Fibroblast of peridontal ligament (primary cell): ENCODE measurements around the gene RAG1.
"Not testable (repeated sequence)": the region's sequence is repeated elsewhere in the genome, so short reads cannot be mapped to it uniquely, and the experiment has no call there.

Experiments
- DNase-seq: peaks from one replicate; pipeline ENCODE4 v3.0.0-alpha.2; 2010; ENCODE audit errors: extremely low read depth

The RAG1 gene

GRCh38 chr11:36567694-36568093, at the start of gene RAG1:
Gene RAG1, plus strand, starts transcription at chr11:36568007. Its CDS starts 5,298 bp downstream, at chr11:36573305.
- DNase-seq: no peak

- no peak for DNase-seq
Measured at GRCh38 chr11:36530840-36531239, 37.0 kb upstream of the RAG1 start.

GRCh38 chr11:36532941-36533601, 34.7 kb upstream of the RAG1 start:
- no peak for DNase-seq

GRCh38 chr11:36534276-36534840, 33.4 kb upstream of the RAG1 start:
- DNase-seq: no peak

- DNase-seq: peak; percentile 27
Measured at GRCh38 chr11:36540998-36541397, 26.8 kb upstream of the RAG1 start.

- DNase-seq: no peak
Measured at GRCh38 chr11:36550385-36551115, 17.3 kb upstream of the RAG1 start.

GRCh38 chr11:36557390-36557789, 10.4 kb upstream of the RAG1 start:
- DNase-seq: not testable (repeated sequence)

- DNase-seq: no peak
Measured at GRCh38 chr11:36557991-36558390, 9.8 kb upstream of the RAG1 start.

- no peak for DNase-seq
Measured at GRCh38 chr11:36558571-36559413, 9.0 kb upstream of the RAG1 start.

- peak; percentile 78 for DNase-seq
Measured at GRCh38 chr11:36564376-36565030, 3.3 kb upstream of the RAG1 start.

GRCh38 chr11:36565031-36565610, 2.7 kb upstream of the RAG1 start:
- no peak for DNase-seq

- no peak for DNase-seq
Measured at GRCh38 chr11:36566407-36567053, 1.3 kb upstream of the RAG1 start.

- no peak for DNase-seq
Measured at GRCh38 chr11:36569095-36569494, 1.3 kb downstream of the RAG1 start.

GRCh38 chr11:36574486-36574885, 6.7 kb downstream of the RAG1 start:
- DNase-seq: no peak

- no peak for DNase-seq
Measured at GRCh38 chr11:36577373-36577772, 9.6 kb downstream of the RAG1 start.

GRCh38 chr11:36577859-36578258, 10.1 kb downstream of the RAG1 start:
- peak; percentile 48 for DNase-seq

GRCh38 chr11:36578458-36578857, 10.7 kb downstream of the RAG1 start:
- DNase-seq: no peak

- DNase-seq: no peak
Measured at GRCh38 chr11:36581536-36581935, 13.7 kb downstream of the RAG1 start.

GRCh38 chr11:36583667-36584066, 15.9 kb downstream of the RAG1 start:
- DNase-seq: no peak

GRCh38 chr11:36586543-36586942, 18.7 kb downstream of the RAG1 start:
- no peak for DNase-seq

- no peak for DNase-seq
Measured at GRCh38 chr11:36588099-36588498, 20.3 kb downstream of the RAG1 start.
